ENCODE measurements around the gene DPP10.

DNA sequence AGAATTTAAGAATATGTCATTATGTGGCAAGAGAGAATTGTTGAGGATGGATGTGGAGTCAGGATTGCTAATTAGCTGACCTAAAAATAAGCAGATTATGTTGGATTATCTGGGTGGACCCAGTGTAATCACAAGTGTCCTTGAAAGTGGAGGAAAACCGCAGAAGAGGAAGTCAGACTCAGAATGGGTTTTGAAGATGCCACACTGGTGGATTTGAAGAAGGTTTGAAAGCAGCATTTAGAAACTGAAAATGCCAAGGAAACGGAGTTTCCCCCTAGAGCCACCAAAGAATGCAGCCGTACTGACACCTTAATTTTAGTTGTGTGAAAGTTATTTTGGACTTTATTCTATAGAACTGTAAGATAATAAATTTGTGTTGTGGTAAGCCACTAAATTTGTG, 41.6 kb upstream of the DPP10 start:
- TF ChIP-seq, protein P1, sequence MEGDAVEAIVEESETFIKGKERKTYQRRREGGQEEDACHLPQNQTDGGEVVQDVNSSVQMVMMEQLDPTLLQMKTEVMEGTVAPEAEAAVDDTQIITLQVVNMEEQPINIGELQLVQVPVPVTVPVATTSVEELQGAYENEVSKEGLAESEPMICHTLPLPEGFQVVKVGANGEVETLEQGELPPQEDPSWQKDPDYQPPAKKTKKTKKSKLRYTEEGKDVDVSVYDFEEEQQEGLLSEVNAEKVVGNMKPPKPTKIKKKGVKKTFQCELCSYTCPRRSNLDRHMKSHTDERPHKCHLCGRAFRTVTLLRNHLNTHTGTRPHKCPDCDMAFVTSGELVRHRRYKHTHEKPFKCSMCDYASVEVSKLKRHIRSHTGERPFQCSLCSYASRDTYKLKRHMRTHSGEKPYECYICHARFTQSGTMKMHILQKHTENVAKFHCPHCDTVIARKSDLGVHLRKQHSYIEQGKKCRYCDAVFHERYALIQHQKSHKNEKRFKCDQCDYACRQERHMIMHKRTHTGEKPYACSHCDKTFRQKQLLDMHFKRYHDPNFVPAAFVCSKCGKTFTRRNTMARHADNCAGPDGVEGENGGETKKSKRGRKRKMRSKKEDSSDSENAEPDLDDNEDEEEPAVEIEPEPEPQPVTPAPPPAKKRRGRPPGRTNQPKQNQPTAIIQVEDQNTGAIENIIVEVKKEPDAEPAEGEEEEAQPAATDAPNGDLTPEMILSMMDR (IDR thresholded peaks at IDR 0.05; ENCODE audit: insufficient read depth, low read depth, low read length): no peak
- TF ChIP-seq EZH2 (IDR thresholded peaks at IDR 0.05; ENCODE audit: insufficient read depth, low read length): no peak
